AG04449 (cell line): ENCODE results near the gene DTX1.

Experiments used
- CTCF ChIA-PET: fragments of 350-600 bp; formaldehyde crosslinking; extraction: SDS; loops from one replicate; lab custom pipeline; 2021; ENCODE audit warnings: antibody characterized with exemption; lab: Yijun Ruan, JAX
- POLR2A ChIA-PET: fragments of 400-600, 350-600 bp; formaldehyde crosslinking; extraction: SDS; loops from one replicate; lab custom pipeline; 2020; ENCODE audit warnings: antibody characterized with exemption, inconsistent platforms; lab: Yijun Ruan, JAX
- DNase-seq: peaks from one replicate; pipeline ENCODE4 v3.0.0-alpha.2; 2010; ENCODE audit warnings: low read depth, low spot score
- H3K4me3 ChIP-seq: 2 replicates; pipeline ENCODE4 v1.5.1; 2011; ENCODE audit warnings: low read depth, mild to moderate bottlenecking, control low read depth, low read length
- CTCF ChIP-seq: IDR thresholded peaks from one replicate; pipeline ENCODE4 v1.5.1; 2011; ENCODE audit warnings: mild to moderate bottlenecking, moderate library complexity, low read length, control low read depth, inconsistent platforms; ENCODE audit not compliant: insufficient read depth; ENCODE audit errors: missing control alignments

The DTX1 gene

GRCh38 chr12:113062502-113063395 lies 6.2 kb downstream of the DTX1 start:
- H3K4me3 ChIP-seq = no peak overlapping the region
- DNase-seq = no peak
- ChIA-PET CTCF (interaction anchor here (1.0 to 1.4 kb wide), 2 partner anchors 14 to 91 kb away, joined by 5 to 7 read pairs (median 6); no protein-coding TSS in a partner anchor), POLR2A (no interaction called here)
- no peak for TF ChIP-seq CTCF

- ChIA-PET CTCF (interaction anchor here (1.0 to 3.3 kb wide), 2 partner anchors 15 kb away, joined by 6 to 14 read pairs; no protein-coding TSS in a partner anchor), POLR2A (no interaction called here)
- no peak for TF ChIP-seq CTCF
- DNase-seq = no peak
- no peak overlapping the region for H3K4me3 ChIP-seq
These were observed 7.1 kb downstream of the DTX1 start for GRCh38 chr12:113063396-113064350.

GRCh38 chr12:113064395-113065125 lies 8.0 kb downstream of the DTX1 start:
- no peak overlapping the region for H3K4me3 ChIP-seq
- ChIA-PET CTCF (interaction anchor here (3.3 kb wide), 1 partner anchor 16 kb away, joined by 14 read pairs; no protein-coding TSS in a partner anchor), POLR2A (no interaction called here)
- no peak for TF ChIP-seq CTCF
- no peak for DNase-seq

- CTCF ChIA-PET = interaction anchor here (3.3 kb wide), 1 partner anchor 17 kb away, joined by 14 read pairs; no protein-coding TSS in a partner anchor
- POLR2A ChIA-PET = no interaction called here
These were observed 8.8 kb downstream of the DTX1 start for GRCh38 chr12:113065126-113066007.

More at GRCh38 chr12:113065126-113066007, 8.8 kb downstream of the DTX1 start:
- TF ChIP-seq CTCF = no peak
- DNase-seq = no peak
- H3K4me3 ChIP-seq = no peak overlapping the region
